HG03025 (cell line): ENCODE results near the gene IGFL3.
"Not testable (repeated sequence)": the region's sequence is repeated elsewhere in the genome, so short reads cannot be mapped to it uniquely, and the experiment has no call there.

ENCODE experiments used
- ATAC-seq: cut with Tn5 transposase; IDR thresholded peaks from one replicate; pipeline ENCODE4 v1.9.1; 2021; ENCODE audit warnings: mild to moderate bottlenecking, moderate library complexity; ENCODE audit not compliant: unreplicated experiment, low FRiP score

The IGFL3 gene

DNA sequence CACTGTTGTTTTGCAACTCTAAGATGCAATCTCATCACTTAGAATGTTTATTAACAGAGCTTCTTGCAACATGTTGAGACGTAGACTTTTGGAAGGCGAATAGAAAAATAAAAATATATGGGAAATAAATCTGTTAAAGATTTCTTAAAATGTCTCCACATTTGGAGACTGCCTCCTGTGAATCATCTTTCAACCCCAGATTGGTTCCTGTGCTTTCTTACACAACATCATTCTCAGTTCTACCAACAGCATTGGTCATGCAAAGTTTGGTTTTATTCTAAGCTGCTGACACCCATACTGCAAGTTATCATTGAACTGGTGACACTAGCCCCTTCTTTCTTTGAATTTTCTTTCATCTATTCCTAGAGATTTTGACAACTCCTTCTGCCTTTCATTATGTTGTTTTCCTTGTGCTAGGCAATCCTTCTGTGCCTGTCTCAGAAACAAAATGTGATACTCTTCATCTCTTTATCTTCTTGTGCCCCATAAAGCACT is 1.6 kb upstream of the IGFL3 start:
- ATAC-seq: no peak

DNA sequence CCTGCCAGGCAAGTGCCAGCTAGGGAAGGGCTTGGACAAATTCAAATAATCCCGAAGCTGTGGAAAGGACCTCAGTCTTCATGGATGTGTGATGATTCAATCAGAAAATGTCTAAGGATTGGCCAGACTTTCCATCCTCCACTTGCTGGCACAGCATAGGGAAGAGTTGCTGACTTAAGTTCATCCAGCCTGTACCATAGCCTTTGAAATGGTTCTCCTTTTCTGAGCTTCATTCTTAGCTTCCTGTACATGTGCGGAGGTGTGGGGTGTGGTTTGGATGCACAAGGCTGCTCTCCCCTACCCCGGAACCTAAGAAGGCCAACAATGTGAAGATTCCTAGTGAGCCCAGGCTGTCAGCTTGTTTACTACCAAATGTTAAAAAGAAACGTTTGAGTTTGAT is 959 bp upstream of the IGFL3 start:
- no peak for ATAC-seq

DNA sequence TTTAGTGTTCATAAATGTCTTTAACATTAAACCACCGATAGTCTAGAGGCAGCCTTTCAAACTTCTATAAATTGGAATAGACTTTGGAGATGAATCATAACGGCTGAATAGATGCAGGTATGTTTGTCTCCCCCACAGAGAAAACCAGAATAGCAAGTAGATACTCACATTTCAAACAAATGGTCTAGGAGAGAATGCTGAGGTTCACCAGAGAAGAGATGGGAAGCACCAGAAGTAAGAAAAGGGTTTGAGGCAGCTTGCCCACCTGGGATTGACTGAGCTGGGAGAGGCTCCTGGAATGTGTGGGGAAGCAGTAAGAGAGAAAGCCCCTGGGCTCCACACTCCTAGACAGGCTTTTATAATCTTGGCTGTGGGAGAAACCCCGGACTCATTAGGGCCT is 6.4 kb downstream of the IGFL3 start:
- no peak for ATAC-seq

DNA sequence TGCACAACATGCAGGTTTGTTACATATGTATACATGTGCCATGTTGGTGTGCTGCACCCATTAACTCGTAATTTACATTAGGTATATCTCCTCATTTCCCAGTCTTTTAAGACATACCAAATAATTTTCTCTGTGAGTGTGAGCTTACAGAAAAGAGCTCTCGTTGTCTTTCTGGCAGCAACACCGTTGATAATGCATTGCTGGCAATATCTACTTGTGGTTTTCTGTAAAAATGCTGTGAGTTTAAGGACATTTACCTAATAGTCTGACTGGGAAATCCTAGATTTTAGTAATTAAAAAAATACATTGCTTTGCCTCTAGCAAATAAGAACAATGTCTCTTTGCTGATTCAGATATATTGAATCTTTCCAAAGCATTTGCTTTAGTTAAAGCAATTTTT is 8.4 kb downstream of the IGFL3 start:
- no peak for ATAC-seq

DNA sequence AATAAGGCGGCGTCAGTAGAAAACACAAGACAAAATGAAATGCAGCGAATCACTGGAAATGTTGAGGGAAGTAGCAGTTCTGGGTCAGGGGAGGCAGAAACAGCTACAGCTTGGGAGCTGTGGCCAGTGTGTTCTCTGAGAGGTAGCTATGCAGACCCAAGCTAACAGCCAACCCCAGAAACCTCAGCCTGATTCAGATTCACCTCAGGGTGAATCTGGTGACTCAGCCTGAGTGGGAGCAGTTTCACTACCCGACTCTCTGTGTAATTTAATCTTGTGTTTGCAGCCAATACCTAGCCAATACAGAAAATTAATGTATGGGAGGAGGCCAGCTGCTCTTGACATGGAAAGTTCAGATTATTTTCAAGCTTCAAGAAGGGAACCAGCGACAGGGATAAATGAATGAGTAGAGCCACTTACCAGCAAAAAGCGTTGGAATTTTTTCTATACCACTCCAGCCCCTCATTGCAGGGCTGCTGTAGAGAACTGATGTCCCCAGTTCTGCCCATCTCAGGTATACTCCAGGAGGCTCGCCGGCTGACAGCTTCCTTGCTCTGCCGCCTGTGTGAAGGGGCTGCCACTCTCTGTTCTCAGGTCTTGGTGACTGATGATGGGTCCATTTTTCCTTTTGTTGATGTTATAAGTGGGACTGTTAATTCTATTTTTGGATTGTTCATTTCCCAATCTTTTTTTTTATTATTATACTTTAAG is 8.9 kb downstream of the IGFL3 start:
- ATAC-seq: no peak

DNA sequence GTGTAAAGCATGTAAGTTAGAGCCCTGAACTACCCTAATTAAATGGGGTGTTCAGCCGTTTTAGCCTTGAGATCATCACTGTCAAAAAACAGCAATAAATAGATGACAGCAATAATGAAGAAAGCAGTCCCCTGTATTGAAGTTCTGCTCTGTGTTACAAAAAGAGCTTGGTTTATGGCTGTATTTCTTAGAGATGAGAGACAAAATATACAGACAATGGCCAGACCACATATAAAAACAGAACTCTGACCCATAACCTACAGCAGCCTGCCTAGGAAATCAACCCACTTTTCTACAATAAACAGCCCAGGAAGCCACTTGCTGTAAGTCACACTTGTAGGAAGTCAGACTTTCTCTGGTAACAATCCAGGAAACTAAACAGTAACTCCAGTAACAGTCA is 10.8 kb downstream of the IGFL3 start:
- no peak for ATAC-seq

DNA sequence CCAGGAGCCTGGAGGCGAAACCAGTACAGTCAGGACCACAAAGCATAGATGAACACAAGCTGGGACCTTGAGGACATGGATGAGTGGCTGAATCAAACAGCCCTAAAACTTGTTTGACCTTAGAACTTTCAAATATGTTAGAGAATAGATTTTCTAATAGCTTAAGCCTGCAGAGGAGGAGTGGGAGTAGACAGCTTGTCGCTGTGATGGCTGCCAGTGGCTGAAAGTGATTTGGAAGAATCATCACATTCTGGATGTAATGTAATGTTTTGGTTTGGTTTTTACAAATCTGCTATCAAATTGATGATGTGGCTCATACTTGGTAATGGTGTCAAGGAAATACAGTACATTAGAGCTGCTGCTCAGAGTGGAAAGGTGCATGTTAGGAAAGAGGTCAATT is 12.0 kb downstream of the IGFL3 start:
- no peak for ATAC-seq

DNA sequence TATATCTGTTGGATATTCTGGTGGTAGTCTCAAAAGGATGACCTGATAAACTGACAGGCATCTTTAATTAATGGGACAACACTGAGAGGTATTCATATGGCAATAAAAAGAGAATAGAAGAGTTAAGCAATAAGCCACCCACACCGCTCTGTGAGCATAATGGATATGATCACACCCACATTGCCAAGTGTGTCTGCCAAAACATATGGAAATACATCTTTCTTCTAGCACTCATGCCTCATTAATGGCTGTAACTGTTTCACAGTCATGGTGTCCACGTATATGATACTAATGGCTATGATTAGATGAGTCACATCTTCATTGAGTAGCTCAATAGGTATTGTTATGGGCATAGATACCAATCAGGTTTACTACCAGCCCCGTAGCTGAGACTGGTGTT is 13.1 kb downstream of the IGFL3 start:
- no peak for ATAC-seq

DNA sequence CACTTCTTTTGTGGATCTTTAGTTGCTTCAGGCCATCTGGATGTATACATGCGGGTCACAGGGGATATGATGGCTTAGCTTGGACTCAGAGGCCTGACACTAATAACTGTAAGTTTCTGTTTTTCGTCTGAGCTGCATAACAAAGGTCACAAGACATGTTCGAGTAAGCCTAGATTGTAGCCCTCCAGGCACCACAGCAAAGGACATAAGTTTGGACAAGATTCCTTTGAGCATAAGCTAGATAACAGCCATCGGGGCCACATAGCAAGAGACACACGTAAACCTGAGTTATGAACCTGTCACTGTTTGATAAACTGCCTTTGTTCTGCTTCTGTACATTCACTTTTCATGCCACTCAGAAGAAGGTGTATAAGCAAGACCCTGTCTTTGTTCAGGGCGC is 14.6 kb downstream of the IGFL3 start:
- no peak for ATAC-seq

DNA sequence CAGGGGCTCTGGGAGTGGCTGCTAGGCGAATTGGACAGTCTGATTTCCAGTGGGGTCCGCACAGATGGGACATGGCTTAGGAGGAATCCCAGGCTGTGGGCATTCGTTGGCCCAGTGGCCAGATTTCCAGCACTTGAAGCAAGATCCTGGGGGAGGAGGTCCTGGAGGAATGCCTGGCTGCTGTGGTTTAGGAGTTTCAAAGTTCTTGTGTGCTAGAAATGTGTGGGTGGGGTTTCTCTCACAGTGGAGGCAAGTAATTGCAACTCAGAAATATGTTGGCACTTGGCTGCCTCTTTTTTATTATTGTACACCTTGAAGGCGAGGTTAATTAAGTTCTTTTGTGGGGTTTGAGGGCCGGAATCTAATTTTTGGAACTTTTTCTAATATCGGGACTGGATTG is 17.1 kb downstream of the IGFL3 start:
- ATAC-seq: no peak

DNA sequence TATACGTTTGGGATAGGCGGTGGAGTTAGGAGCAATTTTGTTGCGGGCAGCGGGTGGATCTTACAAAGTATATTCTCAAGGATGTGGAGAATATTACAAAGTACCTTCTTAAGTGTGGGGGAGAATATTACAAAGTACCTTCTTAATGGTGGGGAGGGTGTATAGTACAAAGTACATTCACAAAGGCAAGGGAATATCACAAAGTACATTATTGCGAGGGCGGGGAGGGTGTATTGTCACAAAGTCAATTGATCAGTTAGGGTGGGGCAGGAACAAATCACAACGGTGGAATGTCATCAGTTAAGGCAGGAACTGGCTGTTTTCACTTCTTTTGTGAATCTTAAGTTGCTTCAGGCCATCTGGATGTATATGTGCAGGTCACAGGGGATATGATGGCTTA is 22.2 kb downstream of the IGFL3 start:
- ATAC-seq: not testable (repeated sequence)

DNA sequence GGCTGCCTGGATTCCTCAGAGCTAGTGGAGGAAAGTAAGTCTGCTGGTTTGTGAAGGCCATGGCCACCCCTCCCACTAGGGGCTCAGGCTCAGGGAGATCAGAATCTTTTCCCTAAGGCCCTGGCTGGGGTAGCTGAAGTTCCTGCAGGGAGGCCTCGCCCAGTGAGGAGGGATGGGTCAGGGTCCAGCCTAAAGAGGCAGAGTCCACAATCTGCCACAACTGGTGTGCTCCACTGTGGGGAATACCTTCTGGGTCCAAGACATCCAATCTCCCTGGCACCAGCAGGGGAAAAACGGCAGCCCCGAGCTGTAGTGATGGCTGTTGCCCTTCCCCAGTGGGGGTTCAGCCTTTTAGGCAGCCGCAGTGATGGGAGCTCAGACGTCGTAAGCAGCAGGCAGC is 23.2 kb downstream of the IGFL3 start:
- ATAC-seq: no peak

DNA sequence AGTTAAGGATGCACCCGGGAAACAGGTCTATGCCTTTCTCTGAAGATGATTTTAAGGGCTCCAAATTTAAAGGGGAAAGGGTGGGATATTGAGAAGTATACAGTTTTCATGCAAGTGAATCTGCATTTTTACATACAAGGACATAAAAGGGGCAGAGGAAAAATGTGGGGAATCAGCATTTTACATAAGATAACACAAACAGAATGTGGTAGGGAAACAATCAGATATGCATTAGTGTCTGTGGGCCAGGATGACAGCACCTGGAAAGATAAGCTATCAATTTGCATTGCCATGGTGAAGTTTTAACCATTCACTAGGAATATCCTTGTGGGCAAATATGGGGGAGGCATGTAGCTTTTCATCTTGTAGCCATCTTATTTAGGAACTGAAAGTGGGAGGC is 24.1 kb downstream of the IGFL3 start:
- ATAC-seq: no peak

DNA sequence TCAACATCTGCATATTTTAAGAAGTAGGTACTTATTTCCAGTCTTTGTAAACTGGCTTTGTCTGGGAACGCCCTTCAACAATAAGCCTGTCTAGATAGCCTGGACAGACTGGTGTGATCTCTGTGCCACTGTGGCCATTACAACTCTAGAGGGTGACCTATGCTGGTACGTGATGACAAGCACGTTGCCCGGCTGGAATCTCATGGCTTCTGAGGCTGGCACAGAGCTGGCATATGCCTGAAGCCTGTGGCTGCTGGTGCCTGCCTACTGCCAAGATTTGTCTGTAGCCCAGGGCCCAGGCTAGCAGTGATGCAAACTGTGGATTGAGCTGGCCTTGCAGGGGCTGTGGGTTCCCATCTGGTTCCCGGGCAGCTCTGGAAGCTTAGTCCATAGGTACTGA is 34.0 kb downstream of the IGFL3 start:
- no peak for ATAC-seq

DNA sequence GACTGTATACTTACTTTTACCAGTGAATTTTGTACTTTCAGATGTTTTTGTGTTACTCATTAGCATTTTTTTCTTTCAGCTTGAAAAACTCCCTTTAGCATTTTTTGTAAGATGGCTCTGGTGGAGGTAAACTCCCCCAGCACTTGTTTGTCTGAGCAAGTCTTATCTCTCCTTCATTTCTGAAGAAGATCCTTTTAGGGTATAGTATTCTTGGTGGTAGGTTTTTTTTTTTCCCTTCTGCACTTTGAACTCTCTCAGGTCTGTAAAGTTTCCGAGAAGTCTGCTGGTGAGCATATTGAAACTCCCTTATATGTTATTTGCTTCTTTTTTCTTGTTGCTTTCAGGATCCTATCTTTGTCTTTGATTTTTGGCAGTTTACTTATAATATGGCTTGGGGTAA is 35.1 kb downstream of the IGFL3 start:
- ATAC-seq: no peak

DNA sequence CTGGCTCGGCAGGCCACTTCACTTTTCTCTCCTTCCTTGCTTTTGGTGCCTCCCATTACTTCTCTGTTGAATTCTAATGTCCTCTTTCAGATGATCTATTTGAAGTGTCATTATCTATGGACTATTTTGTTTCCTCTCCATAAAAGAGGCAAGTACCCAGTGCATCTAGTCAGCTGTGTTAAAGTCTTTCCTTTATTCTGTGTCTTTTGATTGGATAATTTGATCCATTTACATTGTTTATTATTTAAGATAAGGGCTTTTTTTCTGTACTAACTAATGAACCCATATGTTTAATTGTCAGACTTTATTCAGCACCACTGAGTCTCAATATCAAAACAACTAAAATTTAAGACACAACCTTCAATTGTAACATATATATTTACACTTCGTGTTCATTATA is 36.4 kb downstream of the IGFL3 start:
- no peak for ATAC-seq

DNA sequence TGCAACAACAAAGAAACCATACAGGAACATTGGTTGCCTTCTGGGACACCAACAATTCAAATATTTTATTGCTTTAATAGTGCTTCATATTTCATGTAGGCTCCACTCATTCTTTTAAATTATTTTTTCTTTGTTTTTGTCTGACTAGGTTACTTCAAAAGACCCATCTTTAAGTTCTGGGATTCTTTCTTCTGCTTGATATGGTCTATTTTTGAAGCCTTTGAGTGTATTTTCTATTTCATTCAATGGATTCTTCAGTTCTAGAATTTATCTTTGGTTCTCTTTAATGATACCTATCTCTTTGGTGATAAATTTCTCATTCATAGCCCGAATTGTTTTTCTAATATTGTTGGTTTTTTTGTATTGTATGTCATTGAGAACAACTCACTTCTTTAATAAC is 38.6 kb downstream of the IGFL3 start:
- ATAC-seq: no peak

DNA sequence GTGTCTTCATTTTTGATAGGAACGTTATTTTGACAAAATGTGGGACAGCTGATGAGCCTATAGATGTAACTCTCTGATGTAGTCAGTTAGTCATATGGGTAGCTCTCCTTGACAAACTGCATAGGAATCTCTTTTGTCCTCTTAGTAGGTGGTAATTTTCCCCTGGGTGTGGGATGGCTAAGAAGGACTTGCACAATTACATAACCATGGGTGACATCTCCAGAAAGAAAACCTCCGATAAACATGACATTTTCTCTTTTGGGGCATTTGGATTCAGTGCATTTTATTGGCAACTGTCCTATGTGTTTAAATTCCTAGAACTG is 41.8 kb downstream of the IGFL3 start:
- ATAC-seq: no peak

DNA sequence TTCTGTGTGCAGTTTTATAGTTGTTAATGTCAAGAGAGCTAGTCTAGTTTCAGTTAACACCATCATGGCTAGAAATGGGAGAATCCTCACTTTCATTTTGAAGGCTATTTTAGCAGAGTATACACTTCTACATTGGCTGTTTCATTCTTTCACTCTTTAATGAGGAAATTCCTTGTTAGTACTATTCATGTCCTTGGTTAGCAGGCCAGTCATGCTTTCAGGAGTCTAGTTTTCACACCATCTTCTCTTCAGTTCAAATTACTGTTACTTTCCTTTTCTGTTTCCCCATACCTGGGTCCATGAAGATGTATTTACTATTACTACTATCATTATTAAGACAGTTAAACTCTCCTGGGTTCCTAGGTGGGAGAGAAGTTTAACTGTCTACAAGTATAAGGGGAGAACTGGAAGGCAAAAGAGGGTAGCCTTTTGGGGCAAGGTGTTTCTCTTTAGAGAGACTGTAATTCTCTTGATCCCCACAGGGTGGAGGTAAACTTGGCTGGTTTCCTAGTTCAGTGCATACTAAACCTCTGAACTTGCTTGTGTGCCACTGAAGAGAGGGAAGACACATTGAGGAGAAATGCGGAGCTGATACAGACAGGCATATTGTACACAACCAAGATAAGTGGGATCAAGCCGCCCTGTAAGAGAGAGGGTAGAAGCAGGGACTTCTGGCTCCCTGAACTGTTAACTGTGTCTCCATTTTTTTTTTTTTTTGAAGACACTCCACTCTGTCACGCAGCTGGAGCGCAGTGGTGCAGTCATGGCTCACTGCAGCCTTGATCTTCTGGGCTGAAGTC is 42.4 kb downstream of the IGFL3 start:
- ATAC-seq: no peak

DNA sequence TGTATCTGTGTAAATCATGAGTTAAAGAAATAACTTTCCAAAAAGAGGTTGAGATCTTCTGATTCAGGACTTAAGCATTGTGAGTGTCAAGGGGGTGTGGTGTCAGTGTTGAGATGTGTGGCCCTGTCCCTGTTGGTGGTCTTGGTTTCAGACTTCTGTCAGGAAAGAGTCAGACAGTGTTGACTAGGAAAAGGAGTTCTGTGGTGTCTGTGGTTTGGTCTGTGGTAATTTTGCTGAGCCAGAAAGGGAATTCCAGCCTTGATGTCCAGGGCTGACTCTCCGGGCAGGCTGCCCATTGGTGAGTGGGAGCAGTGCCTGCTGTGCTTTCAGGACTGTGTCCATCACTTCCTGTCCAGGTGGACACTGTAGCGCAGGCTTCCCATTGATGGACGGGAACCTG is 43.9 kb downstream of the IGFL3 start:
- no peak for ATAC-seq

DNA sequence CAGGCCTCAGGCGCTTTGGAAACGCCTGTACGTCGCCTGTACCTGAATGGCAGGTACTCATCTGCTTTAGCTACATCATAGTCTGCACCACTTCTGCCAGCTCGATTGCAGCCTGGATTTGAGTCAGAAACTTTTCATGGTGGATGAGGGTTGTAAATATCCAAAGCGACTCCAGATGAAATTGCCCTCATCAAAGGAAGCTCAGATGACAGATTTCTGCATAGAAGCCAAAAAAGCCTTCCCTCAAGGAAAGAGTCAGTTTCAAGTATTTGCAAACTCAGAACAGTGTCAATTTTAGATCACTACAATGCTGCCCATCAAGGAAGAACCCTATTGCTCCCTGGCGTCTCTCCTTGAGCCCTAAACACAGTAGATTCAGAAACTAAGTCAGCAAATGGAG is 44.9 kb downstream of the IGFL3 start:
- no peak for ATAC-seq
